Memory B cell (primary cell): ENCODE data around the gene EXOC2.
A peak's percentile ranks its signal among the peaks of the same experiment; 100 is the strongest.
"Not testable (repeated sequence)": the region's sequence is repeated elsewhere in the genome, so short reads cannot be mapped to it uniquely, and the experiment has no call there.

ENCODE experiments used
- ATAC-seq: fragments of 150-1000 bp; cut with Tn5 transposase; 2 replicates; pipeline ENCODE4 v1.10.0; 2021; ENCODE audit warnings: low read depth, mild to moderate bottlenecking, moderate library complexity
- DNase-seq, 2 donors: peaks; one replicate each; pipeline ENCODE4 v3.0.0; 2022; ENCODE audit warnings: low spot score in 2 of 2
- H3K27ac Mint-ChIP-seq: one replicate; pipeline ENCODE4 v1.8.0; 2022; ENCODE audit warnings: mild to moderate bottlenecking, moderate library complexity, mixed read lengths
- H3K27me3 Mint-ChIP-seq: one replicate; pipeline ENCODE4 v1.8.0; 2022; ENCODE audit warnings: mixed read lengths
- H3K36me3 Mint-ChIP-seq: one replicate; pipeline ENCODE4 v1.8.0; 2022; ENCODE audit warnings: mild to moderate bottlenecking, mixed read lengths
- H3K4me1 Mint-ChIP-seq: one replicate; pipeline ENCODE4 v1.8.0; 2022; ENCODE audit warnings: mixed read lengths
- H3K4me3 Mint-ChIP-seq: one replicate; pipeline ENCODE4 v1.8.0; 2022; ENCODE audit warnings: mild to moderate bottlenecking, moderate library complexity, mixed read lengths
- H3K9me3 Mint-ChIP-seq: one replicate; pipeline ENCODE4 v1.8.0; 2022; ENCODE audit warnings: mixed read lengths

Gene EXOC2

GRCh38 chr6:589090-589489 lies 103.8 kb downstream of the EXOC2 start:
- Mint-ChIP-seq H3K27me3 (no peaks in the 10 kb centered on the region), H3K9me3 (no peaks in the 10 kb centered on the region), H3K4me1 (no peaks in the 10 kb centered on the region), H3K4me3 (no peak overlapping the region), H3K36me3 (peaks cover 25% of the 10 kb centered on the region), H3K27ac (no peak overlapping the region)
- DNase-seq = no peak
- no peak for ATAC-seq

DNA sequence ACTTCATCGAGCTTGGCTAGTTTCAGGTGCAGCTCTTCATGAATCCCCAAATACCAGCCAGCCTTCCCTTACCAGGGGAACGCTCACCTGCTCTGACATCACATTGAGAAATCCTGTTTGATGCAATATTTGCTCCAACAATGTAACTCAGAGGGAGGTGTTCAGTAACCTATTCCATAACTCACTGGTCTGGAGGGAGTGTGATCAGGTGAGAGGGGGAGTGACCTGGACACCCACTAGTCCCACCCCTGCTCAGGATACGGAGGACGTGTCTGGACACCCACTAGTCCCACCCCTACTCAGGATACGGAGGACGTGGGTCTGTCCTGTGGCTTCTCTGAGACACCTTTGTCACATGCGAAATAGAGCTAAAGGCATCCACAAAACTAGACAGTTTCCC lies 106.4 kb downstream of the EXOC2 start:
- H3K27ac Mint-ChIP-seq = no peak overlapping the region
- ATAC-seq = no peak

DNA sequence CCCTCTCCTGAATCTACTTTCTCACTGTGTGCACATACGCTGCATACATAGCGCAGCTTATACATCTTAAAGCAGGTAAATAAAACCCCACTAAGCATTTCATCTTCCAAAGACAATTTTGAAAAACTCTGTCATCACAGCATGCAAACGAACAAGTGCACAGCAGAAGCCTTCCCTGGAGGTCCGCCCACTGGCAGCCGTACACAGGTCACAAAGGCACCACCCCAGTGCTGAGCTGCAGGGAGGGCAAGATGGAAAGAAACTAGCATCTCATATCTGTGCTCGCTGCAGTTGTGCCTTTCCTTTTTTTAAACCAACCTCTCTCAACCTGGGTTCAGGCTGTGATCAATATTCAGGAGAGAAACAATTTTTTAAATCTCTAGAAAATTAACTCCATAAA lies 109.3 kb downstream of the EXOC2 start:
- H3K36me3 Mint-ChIP-seq = peaks cover 2% of the 10 kb centered on the region
- no peaks in the 10 kb centered on the region for H3K9me3 Mint-ChIP-seq
- no peaks in the 10 kb centered on the region for H3K4me1 Mint-ChIP-seq
- no peaks in the 10 kb centered on the region for H3K27me3 Mint-ChIP-seq
- ATAC-seq = no peak
- DNase-seq = no peak
- no peak overlapping the region for H3K4me3 Mint-ChIP-seq
- no peak overlapping the region for H3K27ac Mint-ChIP-seq

More for the DNA sequence above, 106.4 kb downstream of the EXOC2 start:
- H3K9me3 Mint-ChIP-seq = no peaks in the 10 kb centered on the region
- no peaks in the 10 kb centered on the region for H3K4me1 Mint-ChIP-seq
- no peaks in the 10 kb centered on the region for H3K27me3 Mint-ChIP-seq
- H3K4me3 Mint-ChIP-seq = no peak overlapping the region
- H3K36me3 Mint-ChIP-seq = peaks cover 19% of the 10 kb centered on the region
- DNase-seq = no peak

- Mint-ChIP-seq H3K27ac (no peak overlapping the region), H3K27me3 (no peaks in the 10 kb centered on the region), H3K4me1 (no peaks in the 10 kb centered on the region), H3K36me3 (peaks cover 2% of the 10 kb centered on the region), H3K4me3 (no peak overlapping the region), H3K9me3 (no peaks in the 10 kb centered on the region)
- DNase-seq (no peak), ATAC-seq (no peak)
Measured at GRCh38 chr6:583116-583515, 109.8 kb downstream of the EXOC2 start.

DNA sequence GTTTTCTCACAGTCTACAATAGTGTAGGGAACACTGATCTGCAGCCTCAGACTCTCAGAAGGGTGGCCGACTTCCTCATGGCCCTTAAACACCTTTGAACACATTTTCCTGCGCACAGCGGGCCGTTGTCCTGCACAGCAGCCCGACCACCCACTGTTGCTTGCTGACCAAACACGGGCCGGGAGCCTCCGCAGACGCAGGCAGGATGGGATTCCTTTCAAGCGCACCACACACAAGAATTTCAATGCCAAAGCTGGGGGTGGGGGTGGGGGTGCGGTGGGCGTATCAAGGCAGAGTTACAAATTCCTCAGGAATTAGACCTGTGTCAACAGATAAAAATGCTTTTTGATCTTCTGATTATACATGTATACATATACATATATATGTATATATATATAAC lies 110.6 kb downstream of the EXOC2 start:
- ATAC-seq (no peak), DNase-seq (no peak)
- Mint-ChIP-seq H3K27me3 (no peaks in the 10 kb centered on the region), H3K27ac (no peak overlapping the region), H3K9me3 (no peaks in the 10 kb centered on the region), H3K4me3 (no peak overlapping the region), H3K36me3 (peaks cover 2% of the 10 kb centered on the region), H3K4me1 (no peaks in the 10 kb centered on the region)

GRCh38 chr6:579339-579738 lies 113.6 kb downstream of the EXOC2 start:
- ATAC-seq = no peak
- Mint-ChIP-seq H3K4me1 (no peaks in the 10 kb centered on the region), H3K27ac (no peak overlapping the region), H3K27me3 (no peaks in the 10 kb centered on the region), H3K9me3 (peaks cover 2% of the 10 kb centered on the region), H3K4me3 (no peak overlapping the region), H3K36me3 (peaks cover 15% of the 10 kb centered on the region)
- no peak for DNase-seq

DNA sequence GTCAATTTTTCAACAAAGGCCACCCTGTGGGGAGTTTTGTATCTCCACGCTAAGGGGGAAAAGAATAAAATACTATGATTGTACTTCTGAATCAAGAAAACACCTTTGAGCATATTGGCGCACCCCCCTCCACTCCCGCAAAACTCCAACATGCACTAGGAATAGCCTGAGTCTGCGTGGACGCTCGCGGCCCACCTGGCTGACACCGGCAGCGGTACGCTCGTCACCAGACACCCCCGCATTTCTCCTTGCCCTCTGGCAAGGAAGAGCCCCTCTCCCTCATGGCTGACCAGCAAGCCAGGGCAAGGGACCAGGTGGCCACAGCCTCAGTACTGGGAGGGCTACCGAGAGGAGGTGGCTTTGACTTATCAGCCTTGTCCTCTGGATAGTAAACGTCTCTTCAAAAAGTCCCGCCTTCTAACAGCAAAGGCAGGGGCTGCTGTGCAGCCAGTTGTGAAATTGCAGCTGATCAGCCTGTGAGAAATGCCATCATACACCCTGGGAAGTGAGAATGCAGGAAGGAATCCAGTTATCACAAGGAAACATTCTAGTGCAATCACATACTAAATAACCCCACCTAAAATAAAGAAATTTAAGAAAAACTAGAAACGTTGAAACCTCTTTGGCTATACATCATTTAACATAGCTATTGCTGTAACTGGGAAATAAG lies 120.2 kb downstream of the EXOC2 start:
- H3K4me3 Mint-ChIP-seq = no peak overlapping the region
- peaks cover 2% of the 10 kb centered on the region for H3K4me1 Mint-ChIP-seq
- H3K27ac Mint-ChIP-seq = no peak overlapping the region
- no peak for DNase-seq
- peaks cover 30% of the 10 kb centered on the region for H3K36me3 Mint-ChIP-seq
- ATAC-seq = no peak
- H3K9me3 Mint-ChIP-seq = peaks cover 2% of the 10 kb centered on the region
- no peaks in the 10 kb centered on the region for H3K27me3 Mint-ChIP-seq

DNA sequence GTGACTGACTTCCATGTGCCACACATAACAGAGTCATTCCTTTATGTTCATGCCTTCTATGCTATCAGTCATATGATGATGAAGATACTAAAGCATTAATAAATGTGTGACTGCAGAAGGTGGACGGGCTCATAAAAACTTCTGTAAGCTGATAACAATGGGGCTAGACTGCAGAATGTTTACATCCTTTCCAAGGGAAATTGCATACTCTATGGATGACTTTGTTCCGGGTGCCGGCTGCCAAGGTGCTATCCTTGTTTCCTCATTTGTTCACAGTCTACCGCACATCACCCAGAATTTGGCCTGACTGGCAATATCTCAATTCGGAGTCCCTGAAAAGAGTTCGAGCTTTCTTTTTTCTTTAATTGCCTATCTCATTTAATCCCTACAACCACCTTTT lies 121.0 kb downstream of the EXOC2 start:
- no peak for DNase-seq
- Mint-ChIP-seq H3K9me3 (peaks cover 2% of the 10 kb centered on the region), H3K4me1 (peaks cover 2% of the 10 kb centered on the region), H3K27ac (no peak overlapping the region), H3K4me3 (no peak overlapping the region), H3K27me3 (no peaks in the 10 kb centered on the region), H3K36me3 (peaks cover 28% of the 10 kb centered on the region)
- ATAC-seq = no peak

DNA sequence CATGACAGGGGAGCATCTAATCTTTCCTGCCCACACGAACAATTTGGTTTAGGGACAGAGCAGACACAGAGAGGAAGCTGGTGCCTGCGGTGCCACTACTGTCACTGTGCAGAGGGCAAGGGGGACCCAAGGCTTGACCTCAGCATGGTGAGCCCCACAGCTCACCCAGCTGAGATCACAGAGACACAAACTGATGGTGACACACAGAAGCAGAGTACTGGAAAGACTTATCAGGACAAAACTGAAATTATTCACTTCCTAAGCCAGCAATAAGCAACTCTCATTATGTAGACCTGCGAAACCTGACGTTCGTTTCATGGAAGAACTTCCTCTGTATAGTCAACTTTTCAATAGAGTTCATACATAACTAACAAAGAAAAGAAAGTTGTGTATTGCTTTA lies 122.1 kb downstream of the EXOC2 start:
- DNase-seq (no peak), ATAC-seq (no peak)
- Mint-ChIP-seq H3K4me1 (peaks cover 2% of the 10 kb centered on the region), H3K27ac (no peak overlapping the region), H3K36me3 (peaks cover 26% of the 10 kb centered on the region), H3K9me3 (peaks cover 2% of the 10 kb centered on the region), H3K27me3 (no peaks in the 10 kb centered on the region), H3K4me3 (no peak overlapping the region)

GRCh38 chr6:568954-569523 lies 123.9 kb downstream of the EXOC2 start:
- peaks cover 20% of the 10 kb centered on the region for H3K36me3 Mint-ChIP-seq
- no peaks in the 10 kb centered on the region for H3K9me3 Mint-ChIP-seq
- DNase-seq (no peak), ATAC-seq (no peak)
- no peak overlapping the region for H3K4me3 Mint-ChIP-seq
- H3K27me3 Mint-ChIP-seq = no peaks in the 10 kb centered on the region
- no peak overlapping the region for H3K27ac Mint-ChIP-seq
- peaks cover 2% of the 10 kb centered on the region for H3K4me1 Mint-ChIP-seq

DNA sequence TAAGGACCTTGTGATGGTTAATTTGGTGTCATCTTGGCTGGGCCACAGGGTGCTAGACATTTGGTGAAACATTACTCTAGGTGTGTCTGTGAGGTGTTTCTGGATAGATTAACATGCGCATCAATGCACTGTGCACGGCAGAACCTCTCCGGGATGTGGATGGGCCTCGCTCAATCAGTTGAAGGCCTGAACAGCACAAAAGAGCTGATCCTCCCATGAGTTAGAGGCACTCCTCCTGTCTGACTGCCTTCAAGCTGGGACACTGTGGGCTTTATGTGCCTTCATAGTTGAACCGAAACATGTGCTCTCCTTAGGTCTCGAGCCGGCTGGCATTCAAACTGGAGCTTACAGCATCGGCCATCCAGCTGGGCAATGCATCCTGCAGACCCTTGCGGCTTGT lies 124.9 kb downstream of the EXOC2 start:
- no peak overlapping the region for H3K27ac Mint-ChIP-seq
- H3K9me3 Mint-ChIP-seq = no peaks in the 10 kb centered on the region
- H3K36me3 Mint-ChIP-seq = peaks cover 24% of the 10 kb centered on the region
- DNase-seq (no peak), ATAC-seq (no peak)
- no peak overlapping the region for H3K4me3 Mint-ChIP-seq
- H3K27me3 Mint-ChIP-seq = no peaks in the 10 kb centered on the region
- no peaks in the 10 kb centered on the region for H3K4me1 Mint-ChIP-seq

- Mint-ChIP-seq H3K4me3 (no peak overlapping the region), H3K9me3 (no peaks in the 10 kb centered on the region), H3K27me3 (no peaks in the 10 kb centered on the region), H3K27ac (no peak overlapping the region), H3K4me1 (no peaks in the 10 kb centered on the region), H3K36me3 (peaks cover 24% of the 10 kb centered on the region)
- DNase-seq = no peak
- ATAC-seq = no peak
Measured at GRCh38 chr6:563863-564262, 129.1 kb downstream of the EXOC2 start.

- H3K4me1 Mint-ChIP-seq = peaks cover 3% of the 10 kb centered on the region
Measured at GRCh38 chr6:562052-562676, 130.8 kb downstream of the EXOC2 start.

GRCh38 chr6:561335-561734 lies 131.6 kb downstream of the EXOC2 start:
- H3K27ac Mint-ChIP-seq = peak overlapping the region; percentile 55
- H3K27me3 Mint-ChIP-seq, H3K9me3 Mint-ChIP-seq, H3K4me3 Mint-ChIP-seq, DNase-seq, ATAC-seq, H3K4me1 Mint-ChIP-seq: not testable (repeated sequence)
- peaks cover 24% of the 10 kb centered on the region for H3K36me3 Mint-ChIP-seq

More at GRCh38 chr6:562052-562676, 130.8 kb downstream of the EXOC2 start:
- no peak for ATAC-seq
- Mint-ChIP-seq H3K9me3 (no peaks in the 10 kb centered on the region), H3K27me3 (no peaks in the 10 kb centered on the region), H3K36me3 (peaks cover 22% of the 10 kb centered on the region), H3K4me3 (no peak overlapping the region), H3K27ac (peak overlapping the region; percentile 55)
- DNase-seq = no peak

GRCh38 chr6:558959-559358 lies 134.0 kb downstream of the EXOC2 start:
- Mint-ChIP-seq H3K27me3 (no peaks in the 10 kb centered on the region), H3K9me3 (no peaks in the 10 kb centered on the region), H3K36me3 (peaks cover 27% of the 10 kb centered on the region), H3K4me3 (no peak overlapping the region), H3K4me1 (peaks cover 3% of the 10 kb centered on the region), H3K27ac (peak overlapping the region; percentile 24)
- DNase-seq (no peak), ATAC-seq (no peak)
